ENCODE results near the gene SHC3.

DNA sequence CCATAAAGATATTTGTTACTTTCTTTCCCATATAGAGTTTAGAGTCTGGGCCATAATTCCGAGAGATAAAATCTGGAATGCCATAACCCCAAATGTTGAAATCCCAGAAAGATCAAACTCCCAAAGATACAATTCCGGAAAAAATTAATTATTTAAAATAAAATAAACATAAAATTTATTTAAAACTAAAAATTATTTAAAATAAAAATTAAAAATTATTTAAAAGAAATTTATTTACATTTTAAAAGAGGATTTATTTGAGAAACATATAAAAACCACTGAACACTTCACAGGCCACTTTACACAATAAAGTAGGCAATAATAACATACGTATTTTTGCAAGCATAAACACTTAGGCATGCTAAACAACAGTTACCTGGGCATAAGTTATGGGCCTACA lies 57.9 kb downstream of the SHC3 start:
- TF ChIP-seq, protein P1, sequence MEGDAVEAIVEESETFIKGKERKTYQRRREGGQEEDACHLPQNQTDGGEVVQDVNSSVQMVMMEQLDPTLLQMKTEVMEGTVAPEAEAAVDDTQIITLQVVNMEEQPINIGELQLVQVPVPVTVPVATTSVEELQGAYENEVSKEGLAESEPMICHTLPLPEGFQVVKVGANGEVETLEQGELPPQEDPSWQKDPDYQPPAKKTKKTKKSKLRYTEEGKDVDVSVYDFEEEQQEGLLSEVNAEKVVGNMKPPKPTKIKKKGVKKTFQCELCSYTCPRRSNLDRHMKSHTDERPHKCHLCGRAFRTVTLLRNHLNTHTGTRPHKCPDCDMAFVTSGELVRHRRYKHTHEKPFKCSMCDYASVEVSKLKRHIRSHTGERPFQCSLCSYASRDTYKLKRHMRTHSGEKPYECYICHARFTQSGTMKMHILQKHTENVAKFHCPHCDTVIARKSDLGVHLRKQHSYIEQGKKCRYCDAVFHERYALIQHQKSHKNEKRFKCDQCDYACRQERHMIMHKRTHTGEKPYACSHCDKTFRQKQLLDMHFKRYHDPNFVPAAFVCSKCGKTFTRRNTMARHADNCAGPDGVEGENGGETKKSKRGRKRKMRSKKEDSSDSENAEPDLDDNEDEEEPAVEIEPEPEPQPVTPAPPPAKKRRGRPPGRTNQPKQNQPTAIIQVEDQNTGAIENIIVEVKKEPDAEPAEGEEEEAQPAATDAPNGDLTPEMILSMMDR (IDR thresholded peaks at IDR 0.05; ENCODE audit: poor library complexity, severe bottlenecking), result no peak
- TF ChIP-seq EZH2 (IDR thresholded peaks at IDR 0.05; ENCODE audit: borderline replicate concordance, insufficient read depth, low read length, poor library complexity, severe bottlenecking) (no peak), RAD21 (conservative IDR thresholded peaks at IDR 0.05) (no peak), EP300 (conservative IDR thresholded peaks at IDR 0.05; ENCODE audit: poor library complexity, severe bottlenecking) (no peak), POLR2AphosphoS5 (IDR thresholded peaks at IDR 0.05) (no peak), MXI1 (conservative IDR thresholded peaks at IDR 0.05; ENCODE audit: poor library complexity, severe bottlenecking) (no peak), SMC3 (conservative IDR thresholded peaks at IDR 0.05; ENCODE audit: poor library complexity) (no peak), TAF1 (IDR thresholded peaks at IDR 0.05; ENCODE audit: low read depth) (no peak)
- TF ChIP-seq, protein P2, sequence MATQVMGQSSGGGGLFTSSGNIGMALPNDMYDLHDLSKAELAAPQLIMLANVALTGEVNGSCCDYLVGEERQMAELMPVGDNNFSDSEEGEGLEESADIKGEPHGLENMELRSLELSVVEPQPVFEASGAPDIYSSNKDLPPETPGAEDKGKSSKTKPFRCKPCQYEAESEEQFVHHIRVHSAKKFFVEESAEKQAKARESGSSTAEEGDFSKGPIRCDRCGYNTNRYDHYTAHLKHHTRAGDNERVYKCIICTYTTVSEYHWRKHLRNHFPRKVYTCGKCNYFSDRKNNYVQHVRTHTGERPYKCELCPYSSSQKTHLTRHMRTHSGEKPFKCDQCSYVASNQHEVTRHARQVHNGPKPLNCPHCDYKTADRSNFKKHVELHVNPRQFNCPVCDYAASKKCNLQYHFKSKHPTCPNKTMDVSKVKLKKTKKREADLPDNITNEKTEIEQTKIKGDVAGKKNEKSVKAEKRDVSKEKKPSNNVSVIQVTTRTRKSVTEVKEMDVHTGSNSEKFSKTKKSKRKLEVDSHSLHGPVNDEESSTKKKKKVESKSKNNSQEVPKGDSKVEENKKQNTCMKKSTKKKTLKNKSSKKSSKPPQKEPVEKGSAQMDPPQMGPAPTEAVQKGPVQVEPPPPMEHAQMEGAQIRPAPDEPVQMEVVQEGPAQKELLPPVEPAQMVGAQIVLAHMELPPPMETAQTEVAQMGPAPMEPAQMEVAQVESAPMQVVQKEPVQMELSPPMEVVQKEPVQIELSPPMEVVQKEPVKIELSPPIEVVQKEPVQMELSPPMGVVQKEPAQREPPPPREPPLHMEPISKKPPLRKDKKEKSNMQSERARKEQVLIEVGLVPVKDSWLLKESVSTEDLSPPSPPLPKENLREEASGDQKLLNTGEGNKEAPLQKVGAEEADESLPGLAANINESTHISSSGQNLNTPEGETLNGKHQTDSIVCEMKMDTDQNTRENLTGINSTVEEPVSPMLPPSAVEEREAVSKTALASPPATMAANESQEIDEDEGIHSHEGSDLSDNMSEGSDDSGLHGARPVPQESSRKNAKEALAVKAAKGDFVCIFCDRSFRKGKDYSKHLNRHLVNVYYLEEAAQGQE (IDR thresholded peaks at IDR 0.05; ENCODE audit: borderline replicate concordance), result no peak

Data from neural cell (in vitro differentiated cells).